Measurements from ENCODE around the gene APEH. TPM values are rescaled to one million over a fixed set of nuclear protein-coding genes. Genes with fewer than 3 reads are reported as not detected.
A peak's percentile ranks its signal among the peaks of the same experiment; 100 is the strongest.

Gene APEH
- total and polyA plus RNA-seq, 9 of the 15 experiments (the other 6 are each of a cell fraction or from before 2014, with no cell fraction given), result 70.9 to 177 (median 117) TPM

DNA sequence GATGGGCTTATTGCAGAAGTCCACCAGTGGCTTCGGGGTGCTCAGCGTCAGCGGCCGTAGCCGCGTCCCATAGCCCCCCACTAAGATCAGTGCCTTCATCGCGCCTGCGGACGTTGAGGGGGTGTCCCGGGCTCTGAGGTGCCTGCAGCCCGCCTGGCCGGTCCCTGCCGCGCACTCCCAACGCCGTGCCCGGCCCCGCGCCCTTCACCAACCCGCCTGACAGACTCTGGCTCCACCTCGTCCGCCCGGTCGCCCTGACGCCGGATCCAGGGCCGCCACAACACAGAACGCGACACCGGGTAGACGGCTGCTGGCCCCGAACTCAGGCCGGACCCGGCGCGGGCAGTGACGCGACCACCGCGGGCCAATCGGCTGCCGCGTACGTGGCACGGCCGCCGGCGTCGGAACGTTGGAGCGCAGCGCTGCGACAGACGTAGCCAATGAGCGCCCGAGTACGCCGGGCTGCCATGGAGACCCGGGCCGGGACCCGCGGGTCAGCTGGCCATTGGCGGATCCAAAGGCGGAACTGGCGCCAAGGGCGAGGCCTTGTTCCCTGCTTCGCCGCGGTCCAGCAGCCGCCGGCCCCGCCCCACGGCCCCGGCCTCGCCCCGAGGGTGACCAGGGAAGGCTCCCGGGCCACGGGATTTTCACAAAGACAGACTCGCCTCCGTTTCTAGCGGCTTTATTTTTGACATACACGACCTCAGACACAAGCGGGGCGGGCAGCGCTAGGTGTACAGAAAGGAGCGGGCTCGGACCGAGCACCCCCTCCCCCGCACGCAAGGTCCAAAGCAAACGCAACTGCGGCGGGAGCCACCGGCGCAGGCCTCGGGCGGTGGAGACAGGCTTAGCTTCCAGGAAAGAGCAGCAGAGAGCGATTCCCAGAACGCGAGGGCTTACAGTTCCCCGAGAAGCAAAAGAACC, 49.7 kb downstream of the APEH start, which contains the start of gene GMPPB (continued):
- TF ChIP-seq ZNF444 (CRISPR knock-in tag; IDR thresholded peaks at IDR 0.05) (no peak), CBFA2T3 (IDR thresholded peaks at IDR 0.05) (no peak), PCBP2 (IDR thresholded peaks at IDR 0.05; ENCODE audit: low read depth, low read length, poor library complexity, severe bottlenecking) (no peak), BMI1 (IDR thresholded peaks at IDR 0.05; ENCODE audit: low read length) (no peak), POLR2H (tag; IDR thresholded peaks at IDR 0.05; ENCODE audit: low read depth) (peak; percentile 77), CUX1 (CRISPR knock-in tag; IDR thresholded peaks at IDR 0.05) (no peak), ZNF184 (CRISPR knock-in tag; IDR thresholded peaks at IDR 0.05) (no peak), EZH2 (IDR thresholded peaks at IDR 0.05; ENCODE audit: borderline replicate concordance, low read depth, low read length) (no peak), ARID1B (IDR thresholded peaks at IDR 0.05) (peak; percentile 51; the same call in 1 of the 2 replicates), MTA1 (IDR thresholded peaks at IDR 0.05; ENCODE audit: borderline replicate concordance) (peak; percentile 96), RAD51 (IDR thresholded peaks at IDR 0.05; ENCODE audit: borderline replicate concordance, low read depth) (peak; percentile 11; the same call in 1 of the 2 replicates)
- TF ChIP-seq, protein P1, sequence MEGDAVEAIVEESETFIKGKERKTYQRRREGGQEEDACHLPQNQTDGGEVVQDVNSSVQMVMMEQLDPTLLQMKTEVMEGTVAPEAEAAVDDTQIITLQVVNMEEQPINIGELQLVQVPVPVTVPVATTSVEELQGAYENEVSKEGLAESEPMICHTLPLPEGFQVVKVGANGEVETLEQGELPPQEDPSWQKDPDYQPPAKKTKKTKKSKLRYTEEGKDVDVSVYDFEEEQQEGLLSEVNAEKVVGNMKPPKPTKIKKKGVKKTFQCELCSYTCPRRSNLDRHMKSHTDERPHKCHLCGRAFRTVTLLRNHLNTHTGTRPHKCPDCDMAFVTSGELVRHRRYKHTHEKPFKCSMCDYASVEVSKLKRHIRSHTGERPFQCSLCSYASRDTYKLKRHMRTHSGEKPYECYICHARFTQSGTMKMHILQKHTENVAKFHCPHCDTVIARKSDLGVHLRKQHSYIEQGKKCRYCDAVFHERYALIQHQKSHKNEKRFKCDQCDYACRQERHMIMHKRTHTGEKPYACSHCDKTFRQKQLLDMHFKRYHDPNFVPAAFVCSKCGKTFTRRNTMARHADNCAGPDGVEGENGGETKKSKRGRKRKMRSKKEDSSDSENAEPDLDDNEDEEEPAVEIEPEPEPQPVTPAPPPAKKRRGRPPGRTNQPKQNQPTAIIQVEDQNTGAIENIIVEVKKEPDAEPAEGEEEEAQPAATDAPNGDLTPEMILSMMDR (IDR thresholded peaks at IDR 0.05 in 2 of 3, conservative IDR thresholded peaks at IDR 0.05 in 1 of 3; ENCODE audit: insufficient read depth in 2 of 3, low read depth in 1 of 3, low read length in 3 of 3), result no peak
- TF ChIP-seq, protein P2, sequence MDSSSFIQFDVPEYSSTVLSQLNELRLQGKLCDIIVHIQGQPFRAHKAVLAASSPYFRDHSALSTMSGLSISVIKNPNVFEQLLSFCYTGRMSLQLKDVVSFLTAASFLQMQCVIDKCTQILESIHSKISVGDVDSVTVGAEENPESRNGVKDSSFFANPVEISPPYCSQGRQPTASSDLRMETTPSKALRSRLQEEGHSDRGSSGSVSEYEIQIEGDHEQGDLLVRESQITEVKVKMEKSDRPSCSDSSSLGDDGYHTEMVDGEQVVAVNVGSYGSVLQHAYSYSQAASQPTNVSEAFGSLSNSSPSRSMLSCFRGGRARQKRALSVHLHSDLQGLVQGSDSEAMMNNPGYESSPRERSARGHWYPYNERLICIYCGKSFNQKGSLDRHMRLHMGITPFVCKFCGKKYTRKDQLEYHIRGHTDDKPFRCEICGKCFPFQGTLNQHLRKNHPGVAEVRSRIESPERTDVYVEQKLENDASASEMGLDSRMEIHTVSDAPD (CRISPR knock-in tag; IDR thresholded peaks at IDR 0.05), result no peak
- TF ChIP-seq, protein P3, sequence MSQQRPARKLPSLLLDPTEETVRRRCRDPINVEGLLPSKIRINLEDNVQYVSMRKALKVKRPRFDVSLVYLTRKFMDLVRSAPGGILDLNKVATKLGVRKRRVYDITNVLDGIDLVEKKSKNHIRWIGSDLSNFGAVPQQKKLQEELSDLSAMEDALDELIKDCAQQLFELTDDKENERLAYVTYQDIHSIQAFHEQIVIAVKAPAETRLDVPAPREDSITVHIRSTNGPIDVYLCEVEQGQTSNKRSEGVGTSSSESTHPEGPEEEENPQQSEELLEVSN (IDR thresholded peaks at IDR 0.05; ENCODE audit: borderline replicate concordance in 1 of 2, extremely low read depth in 1 of 2, insufficient read depth in 1 of 2, insufficient read length in 1 of 2, low read depth in 1 of 2, low read length in 1 of 2, poor library complexity in 1 of 2, severe bottlenecking in 1 of 2), result peak in 1 of 2 experiments; percentile 40
- TF ChIP-seq, protein P4, sequence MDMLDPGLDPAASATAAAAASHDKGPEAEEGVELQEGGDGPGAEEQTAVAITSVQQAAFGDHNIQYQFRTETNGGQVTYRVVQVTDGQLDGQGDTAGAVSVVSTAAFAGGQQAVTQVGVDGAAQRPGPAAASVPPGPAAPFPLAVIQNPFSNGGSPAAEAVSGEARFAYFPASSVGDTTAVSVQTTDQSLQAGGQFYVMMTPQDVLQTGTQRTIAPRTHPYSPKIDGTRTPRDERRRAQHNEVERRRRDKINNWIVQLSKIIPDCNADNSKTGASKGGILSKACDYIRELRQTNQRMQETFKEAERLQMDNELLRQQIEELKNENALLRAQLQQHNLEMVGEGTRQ (CRISPR knock-in tag; IDR thresholded peaks at IDR 0.05), result peak; percentile 7; the same call in 1 of the 2 replicates
